SIG-M5 treated with dmso at 0.1 percent for 504 hours (cell line): ENCODE results near the gene CALML6.

ENCODE experiments used
- DNase-seq: peaks from one replicate; lab custom pipeline; 2025; ENCODE audit not compliant: unreplicated experiment; lab: John Stamatoyannopoulos, UW

Gene CALML6

DNA sequence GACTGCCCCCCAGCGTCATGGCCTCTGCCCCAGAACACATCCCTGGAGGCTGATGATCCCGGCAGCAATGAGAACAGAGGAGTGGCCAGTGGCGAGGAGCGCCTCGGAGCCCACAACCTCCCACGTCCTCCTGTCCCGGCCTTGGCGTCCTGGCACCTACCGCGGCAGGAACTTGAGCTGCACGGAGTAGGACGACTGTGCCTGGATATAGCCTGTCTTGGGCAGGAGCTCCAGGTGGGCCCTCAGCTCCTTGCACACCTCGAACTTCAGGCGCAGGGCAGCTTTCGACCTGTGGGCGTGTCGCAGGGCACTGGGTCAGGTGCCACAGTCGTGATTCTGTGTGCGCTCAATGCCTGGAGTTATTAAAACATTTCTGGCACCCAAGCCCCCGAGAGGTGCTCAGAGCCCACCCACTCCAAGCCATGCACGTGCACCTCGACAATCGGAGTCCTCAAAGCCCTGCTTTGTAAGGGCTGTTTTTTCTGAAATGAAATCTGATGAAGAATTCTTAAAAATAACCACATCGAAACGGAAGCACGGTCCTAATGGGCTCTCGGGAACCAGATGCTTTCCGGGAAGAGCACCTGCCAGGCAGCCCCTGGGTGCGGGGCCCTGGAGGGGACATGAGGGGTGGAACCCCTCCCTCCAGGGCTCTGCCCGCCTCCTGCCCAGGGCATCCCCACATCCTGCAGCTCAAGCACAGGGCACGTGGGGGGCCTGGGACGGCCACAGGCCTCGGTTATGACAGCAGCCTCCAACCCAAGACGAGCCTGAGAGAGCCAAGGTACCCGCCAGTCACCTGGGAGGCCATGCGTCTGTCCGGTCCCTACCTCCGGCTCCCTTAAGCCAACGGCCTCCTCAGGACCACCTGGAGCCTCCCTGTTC is 27.1 kb downstream of the CALML6 start:
- no peak for DNase-seq

DNA sequence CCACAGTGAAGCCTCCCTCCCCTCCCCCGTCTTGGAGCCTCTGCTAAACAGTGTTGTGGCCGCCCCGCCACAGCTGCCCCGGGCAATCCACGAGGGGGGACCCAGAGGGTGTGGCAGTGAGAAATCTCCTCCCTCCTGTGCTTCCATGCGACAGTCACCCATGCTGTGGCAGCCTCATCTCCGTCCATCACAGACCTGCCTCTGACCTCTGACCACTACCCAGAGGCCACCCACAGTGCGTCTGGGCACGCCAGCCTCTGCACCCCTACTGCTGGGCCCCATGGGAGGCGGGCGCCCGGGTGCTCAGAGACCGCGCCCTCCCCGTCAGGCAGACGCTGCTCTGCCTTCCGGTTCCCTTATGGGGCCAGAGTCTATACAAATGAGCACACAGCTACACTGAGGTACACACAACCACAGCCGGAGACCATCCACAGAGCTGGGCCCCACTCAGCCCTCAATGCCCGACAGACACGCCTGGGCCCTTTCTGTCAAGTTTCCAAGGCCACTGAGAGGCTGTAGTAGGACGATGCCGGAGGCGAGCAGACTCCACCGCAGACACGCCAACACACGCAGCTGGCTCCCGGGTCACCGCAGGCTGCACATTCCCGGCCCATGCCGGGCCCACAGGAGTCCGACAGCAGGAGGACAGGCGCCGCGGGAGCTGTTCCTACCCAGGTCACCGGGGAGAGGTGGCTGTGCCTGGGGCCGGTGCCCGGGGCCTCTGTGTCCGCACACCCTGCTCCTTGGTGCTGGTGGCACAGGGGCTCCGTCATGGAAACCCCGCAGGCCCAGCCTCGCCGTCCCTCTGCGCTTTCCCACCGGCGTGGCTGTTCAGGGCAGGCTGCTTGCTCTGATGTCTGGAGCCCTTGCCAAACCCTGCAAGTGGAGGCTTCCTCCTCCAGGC is 27.9 kb downstream of the CALML6 start:
- DNase-seq = no peak

DNA sequence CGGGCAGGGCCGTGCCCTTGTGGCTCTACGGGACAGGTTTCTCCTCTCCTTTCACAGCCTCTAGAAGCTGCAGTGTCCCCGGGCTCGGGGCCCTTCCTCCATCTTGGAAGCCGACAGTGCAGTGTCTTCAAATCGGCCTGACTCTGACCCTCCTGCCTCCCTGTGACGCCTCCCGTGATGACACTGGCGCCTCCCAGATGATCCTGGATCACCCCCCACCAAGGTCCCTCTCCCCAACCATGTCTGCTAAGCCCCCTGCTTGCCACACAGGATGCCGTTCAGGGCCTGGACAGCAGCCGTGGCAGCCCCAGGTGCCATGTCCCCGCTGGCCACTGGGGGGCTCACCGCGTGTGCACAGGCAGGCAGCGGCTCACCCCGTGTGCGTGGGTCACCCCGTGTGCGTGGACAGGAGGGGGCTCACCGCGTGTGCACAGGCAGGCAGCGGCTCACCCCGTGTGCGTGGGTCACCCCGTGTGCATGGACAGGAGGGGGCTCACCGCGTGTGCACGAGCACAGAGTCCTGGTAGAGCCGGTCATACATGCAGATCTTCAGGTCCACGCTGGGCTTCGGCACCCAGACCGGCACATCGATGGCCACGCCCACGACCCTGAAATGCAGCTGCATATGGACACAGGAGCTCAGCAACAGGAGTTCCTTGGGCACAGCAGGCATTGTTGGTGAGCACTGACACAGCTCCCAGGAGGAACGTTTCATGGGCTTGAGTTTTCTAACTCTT is 28.9 kb downstream of the CALML6 start:
- DNase-seq = peak; percentile 17

DNA sequence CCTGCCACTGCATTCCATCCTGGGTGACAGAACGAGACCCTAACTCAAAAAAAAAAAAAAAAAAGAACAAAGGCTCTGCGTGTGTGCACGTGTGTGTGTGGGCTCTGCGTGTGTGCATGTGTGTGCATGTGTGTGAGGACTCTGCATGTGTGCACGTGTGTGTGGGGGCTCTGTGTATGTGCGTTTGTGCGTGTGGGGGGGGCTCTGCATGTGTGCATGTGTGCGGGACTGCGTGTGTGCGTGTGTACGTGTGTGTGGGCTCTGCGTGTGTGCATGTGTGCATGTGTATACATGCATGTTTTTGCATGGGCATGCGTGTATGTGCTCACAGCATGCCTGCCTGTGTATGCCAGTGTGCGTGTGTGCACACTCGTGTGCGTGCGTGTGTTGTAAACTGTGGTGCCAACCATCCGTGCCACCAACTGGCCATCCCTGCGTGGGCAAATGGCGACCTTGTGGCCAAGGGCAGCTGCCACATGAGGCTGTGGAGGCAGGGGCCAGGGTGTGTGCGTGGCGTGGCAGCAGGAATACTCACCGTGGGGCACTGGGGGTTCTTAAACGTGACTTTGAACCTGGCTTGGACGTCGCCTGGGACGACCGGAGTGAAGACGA is 30.8 kb downstream of the CALML6 start:
- no peak for DNase-seq

DNA sequence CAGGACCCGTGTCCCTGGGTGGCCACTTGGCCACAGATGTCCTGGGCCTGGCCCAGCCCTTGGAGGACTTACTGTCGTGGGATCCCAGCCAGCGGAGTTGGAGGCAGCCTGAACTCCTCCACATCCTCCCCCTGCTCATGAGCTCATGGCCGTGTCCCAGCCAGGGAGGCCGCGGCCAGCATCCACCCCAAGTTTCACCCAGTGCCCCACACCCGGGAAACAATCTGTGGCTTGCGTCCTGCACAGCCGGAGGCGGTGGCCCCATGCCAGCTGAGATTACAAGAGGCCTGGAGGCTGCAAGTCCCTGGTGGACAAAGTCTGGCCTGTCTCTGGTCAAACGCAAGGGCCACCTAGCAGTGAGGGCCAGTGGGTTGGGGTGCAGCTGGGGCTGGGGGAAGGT is 31.5 kb downstream of the CALML6 start:
- DNase-seq = no peak

DNA sequence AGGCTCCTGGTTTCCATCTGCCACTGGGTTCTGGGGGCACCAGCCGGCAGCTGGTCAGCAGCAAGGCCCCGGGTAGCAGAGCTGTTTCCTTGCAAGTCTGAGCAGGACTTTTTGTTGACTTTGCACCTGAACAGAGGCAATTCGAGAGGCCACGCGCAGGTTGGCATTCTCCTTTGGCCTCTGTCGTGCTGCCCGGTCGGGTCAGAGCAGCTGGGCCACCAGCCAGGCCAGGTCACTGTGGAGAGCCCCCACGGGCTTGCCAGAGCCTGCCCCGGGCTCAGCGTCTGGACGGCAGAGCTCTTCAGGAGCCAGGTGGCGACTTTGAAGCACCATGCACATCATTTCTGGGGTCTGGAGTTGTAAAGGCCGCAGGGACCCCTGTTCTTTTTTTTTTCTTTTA is 32.4 kb downstream of the CALML6 start:
- DNase-seq = no peak

DNA sequence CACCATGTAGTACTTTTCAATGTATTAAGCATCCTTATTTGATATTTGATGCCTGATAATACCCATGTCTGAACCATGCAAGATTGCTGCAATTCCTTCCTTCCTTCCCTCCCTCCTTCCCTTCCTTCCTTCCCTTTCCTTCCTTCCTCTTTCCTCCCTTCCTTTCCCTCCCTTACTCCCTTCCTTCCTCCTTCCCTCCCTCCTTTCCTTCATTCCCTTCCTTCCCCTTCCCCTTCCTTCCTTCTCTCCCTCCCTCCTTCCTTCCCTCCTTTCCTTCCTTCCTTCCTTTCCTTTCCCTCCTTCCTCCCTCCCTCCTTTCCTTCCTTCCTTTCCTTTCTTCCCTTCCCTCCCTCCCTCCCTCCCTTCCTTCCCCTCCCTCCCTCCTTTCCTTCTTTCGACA is 33.7 kb downstream of the CALML6 start:
- no peak for DNase-seq

DNA sequence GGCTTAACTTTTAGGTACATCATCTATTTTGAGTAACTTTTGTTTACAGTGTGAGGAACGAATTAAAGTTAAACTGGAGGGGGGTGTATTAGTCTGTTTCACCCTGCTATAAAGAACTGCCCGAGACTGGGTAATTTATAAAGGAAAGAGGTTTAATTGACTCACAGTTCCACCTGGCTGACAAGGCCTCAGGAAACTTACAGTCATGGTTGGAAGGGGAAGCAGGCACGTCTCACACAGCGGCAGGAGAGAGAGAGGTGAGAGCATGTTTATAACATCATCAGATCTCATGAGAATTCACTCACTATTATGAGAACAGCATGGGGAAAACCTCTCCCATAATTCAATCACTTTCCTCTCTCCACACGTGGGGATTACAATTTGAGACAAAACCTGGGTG is 35.9 kb downstream of the CALML6 start:
- no peak for DNase-seq

DNA sequence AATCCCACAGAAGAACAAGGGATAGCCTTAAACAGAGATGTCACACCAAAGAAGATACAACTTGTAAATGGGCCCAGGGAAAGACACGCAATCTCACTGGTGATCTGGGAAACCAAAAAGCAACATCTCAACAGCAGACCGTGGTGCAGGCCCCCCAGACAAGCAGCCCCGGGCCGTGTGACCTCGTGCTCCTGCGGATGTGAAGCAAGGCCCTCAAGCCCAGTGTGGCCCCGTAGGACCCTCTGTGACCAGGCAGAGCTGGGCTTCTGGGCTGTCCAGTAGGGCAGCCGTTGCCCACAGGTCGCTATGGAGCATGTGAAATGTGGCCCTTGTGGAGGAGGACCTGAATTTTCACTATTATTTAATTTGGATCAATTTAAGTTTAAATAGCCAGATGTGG is 39.0 kb downstream of the CALML6 start:
- no peak for DNase-seq

DNA sequence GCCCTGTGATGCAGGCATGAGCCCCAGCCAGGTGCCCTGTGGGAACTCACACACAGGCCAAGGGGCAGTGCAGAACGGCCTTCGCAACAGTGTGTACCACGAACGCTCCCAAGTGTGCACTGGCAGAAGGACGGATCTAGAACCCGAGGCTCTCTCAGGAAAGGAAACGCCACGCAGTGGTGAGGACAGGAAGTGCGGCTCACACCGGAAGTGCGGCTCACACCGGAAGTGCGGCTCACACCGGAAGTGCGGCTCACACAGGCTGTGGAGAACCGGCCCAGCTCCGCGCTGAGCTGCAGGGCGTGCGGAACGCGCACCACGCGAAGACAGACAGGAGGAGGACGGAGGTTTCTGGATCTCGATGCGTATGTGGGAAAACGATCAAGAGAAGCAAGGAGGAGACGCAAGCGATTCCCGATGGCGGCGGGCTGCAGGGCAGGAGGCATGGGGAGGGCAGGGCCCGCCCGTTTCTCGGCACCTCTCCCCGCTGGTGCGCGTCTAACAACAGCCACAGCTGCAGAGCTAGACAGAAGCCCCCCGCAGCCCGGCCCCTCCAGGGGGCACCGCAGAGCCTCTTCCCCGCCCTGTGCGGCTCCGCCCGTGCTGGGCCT is 39.9 kb downstream of the CALML6 start:
- no peak for DNase-seq

DNA sequence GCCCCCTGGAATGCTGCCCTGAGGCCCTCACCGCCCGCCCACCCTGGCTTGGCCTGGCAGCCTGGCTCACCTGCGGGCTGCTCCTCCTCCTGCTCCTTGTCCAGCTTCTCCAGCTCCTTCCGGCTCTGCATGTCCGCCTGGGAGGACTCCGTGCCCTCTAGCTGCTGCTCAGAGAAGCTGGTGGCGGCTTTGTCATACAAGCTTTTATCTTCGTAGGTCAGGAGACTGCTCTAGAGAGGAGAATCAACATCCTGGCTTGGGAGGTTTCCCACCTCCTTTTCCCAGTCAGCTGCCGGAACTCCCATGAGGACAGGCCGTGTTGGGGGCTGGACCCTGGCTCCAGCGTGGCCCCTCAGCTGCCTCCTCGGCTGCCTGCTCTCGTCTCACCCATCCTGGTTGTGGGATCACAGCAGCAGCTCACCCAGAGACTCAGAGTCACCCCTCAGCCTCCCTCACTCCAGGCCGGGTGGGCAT is 40.6 kb downstream of the CALML6 start:
- no peak for DNase-seq

DNA sequence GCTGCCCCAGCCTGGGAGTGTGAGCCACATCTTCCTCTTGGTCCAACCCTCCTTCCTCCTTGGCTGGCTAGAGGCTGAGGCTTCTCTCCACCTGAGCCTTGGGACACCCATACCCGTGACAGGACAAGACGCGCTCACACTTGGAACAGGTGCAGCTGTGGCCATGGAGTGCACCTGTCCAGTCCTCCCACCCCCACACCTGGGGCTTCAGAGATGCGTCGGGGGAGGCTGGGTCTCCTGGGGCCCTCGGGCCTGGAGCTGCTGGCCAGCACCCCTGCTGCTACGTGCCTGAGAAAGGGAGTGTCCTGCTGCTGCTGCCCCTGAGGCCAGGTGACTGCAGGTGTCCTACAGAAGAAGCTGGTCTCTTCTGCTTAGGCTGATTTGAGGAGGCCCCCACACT is 41.0 kb downstream of the CALML6 start:
- DNase-seq = no peak

DNA sequence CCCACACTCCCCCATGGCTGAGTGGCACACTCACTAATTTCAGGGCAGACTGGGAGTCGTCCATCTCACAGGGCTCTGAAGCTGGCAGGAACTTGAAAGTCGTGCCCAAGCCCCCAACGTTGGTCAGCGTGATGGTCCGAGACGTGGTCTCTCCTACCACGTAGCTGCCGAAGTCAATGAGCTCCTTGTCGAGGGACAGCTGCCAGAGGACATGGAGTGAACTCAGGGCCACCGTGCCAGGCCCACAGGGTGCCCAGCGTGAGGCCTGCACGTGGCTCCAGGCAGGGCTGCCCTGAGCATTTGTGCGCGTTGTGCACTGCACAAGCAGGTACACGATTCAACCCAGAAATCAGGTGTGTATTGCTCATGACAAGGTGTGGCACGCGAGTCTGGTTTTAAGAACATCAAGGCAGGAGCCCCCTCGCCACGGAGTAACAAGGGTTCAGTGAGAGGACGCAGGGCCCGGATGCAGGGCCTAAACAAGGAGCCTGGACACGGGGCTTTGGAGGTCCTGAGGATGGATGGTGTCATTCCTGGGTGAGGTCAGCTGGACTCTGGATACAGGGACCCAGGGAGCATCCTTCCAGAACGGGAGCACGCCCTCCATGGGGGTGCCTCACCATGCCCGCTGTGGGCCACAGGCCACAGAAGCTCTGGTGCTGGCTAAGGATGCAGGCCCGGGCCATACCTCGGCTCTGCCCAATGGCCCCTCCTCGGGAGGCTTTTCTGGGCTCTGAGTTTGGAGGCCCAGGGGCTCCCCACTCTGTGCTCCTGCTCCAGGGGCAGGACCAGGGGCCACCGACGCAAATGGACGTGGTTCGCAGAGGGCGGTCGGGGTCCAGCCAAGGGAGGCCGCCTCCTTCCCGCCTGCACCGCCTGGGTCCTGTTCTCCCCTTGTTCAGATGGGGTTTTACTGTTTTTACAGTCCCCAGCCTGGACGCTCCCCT is 41.8 kb downstream of the CALML6 start:
- no peak for DNase-seq

DNA sequence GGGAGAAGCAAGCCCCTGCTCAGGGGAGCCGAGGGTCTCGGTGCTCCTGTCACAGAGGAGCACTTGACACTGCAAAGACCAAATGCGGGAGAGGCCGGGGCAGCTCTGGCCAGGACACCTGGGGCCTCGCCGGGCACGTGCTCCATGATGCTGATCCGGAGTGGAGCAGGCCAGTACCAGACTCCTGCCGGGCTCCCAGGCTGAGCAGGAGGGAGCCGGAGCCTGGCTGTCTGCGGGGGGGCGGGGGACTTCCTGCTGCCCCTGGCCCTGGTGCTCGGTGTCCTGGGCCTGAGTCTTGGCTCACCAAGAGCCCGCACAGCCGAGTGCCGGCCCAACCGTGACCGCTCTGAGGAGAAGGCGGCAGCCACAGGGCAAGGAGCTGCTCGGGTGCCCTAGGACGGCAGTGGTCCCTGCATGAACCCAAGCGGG is 42.5 kb downstream of the CALML6 start:
- no peak for DNase-seq

DNA sequence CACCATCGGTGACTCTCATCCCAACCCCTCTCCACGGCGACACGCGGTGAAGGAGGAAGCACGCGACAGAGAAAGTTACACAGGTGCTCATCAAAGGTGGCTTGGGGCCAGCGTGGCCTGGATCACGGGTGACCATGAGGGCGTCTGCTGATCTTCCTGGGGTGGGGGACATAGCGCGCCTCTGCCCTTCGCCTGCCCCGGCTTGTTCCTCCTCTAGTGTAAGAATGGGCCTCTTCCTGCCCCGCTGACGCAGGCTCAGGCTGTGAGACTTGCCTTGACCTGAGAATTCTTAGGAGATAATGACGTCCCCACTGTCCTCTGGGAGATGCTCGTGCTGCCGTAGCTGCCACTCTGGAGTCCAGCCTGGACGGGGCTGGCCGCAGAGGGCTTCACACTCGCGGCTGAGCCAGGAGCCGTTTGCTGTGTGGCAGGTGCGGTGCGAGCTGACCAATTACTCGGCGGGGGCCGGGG is 43.0 kb downstream of the CALML6 start:
- no peak for DNase-seq

DNA sequence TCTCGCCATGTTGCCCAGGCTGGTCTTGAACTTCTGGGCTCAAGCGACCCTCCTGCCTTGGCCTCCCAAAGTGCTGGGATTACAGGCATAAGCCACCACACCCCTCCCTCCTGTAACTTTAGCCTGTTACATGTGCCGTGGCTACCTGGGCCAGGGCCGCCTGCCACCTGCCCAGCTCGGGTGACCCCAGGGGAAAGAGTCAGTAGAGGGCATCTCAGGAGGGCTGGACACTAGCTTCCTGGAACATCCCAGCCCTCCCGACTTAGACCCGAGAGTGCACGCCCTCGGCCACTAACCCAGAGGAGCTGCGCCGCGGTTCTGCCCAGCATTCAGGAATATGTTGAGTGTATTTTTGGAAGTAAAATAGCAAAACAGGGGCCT is 44.4 kb downstream of the CALML6 start:
- DNase-seq = no peak

DNA sequence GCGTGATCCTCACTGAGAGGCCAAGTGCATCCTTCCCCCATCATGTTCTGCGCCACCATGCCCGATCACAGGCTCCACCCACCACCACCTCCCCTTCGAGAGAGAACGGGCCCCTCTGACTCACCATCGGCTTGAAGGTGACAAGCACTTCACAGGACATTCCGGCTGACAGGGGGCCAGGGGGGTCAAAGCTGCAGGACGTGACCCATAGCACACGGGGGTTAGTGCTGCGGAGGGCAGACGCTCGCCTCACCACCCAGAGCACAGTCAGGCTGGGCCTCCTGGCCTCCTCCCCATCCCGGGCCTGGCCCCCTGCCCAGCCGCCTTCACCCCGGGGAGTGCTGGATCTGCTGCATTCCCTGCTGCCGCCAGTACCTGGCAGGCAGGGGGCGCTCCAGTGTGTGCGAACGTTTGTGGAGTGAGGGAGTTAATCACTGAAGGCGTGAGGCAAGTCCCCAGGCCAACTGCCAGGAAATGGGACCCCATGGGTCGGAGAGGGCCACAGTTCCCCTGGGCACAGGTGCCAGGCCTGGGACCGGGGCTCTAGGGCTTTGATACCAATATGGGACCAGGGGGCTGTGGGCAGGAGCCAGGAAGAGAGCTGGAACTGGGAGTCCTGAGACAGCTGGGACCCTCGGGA is 44.9 kb downstream of the CALML6 start:
- DNase-seq = peak; percentile 56

DNA sequence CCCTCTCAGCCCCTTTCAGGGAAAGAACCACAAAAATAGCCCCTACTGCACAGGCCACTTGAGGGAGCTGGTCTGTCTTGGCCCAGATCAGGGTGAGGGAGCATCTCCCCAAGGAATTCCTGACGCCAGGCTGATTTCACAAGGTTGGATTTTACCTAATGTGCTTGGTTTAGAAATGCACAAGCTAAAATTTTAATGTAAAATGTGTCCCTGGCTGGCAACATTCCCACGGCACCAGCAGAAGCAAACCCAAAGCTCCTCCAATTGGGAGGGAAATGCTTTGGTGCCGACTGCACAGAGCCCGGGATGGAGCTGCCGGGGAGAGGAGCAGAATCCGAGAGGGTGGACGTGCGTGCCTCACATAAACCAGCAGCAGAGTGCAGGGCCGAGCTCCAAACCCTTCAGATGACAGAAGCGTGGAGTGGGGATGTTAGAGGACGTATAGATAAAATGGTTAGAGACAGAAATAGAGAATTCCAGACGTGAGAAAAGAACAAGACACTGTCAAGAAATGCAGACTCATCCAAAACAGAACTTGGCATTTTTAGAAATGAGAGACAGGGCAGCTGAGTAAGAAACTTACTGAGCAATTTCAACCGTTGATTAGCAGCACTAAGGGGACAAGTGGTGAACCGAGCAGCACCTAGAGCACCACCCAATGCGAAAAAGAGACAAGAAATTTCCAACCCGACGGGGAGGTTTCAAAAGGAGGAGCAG is 45.6 kb downstream of the CALML6 start:
- no peak for DNase-seq
